HepG2 (cell line): ENCODE data around the gene THEM4. TPM values are rescaled to one million over a fixed set of nuclear protein-coding genes. Genes with fewer than 3 reads are reported as not detected.
A peak's percentile ranks its signal among the peaks of the same experiment; 100 is the strongest.

Source experiments
- ATAC-seq: fragments of 200-7000 bp; cut with Tn5 transposase; 3 replicates; pipeline ENCODE4 v1.9.1; 2020; ENCODE audit warnings: mild to moderate bottlenecking, moderate library complexity
- BruUV-seq: library from RNA; stranded (reverse); fragments of 400-500 nt; replicated peaks from 2 replicates; lab custom pipeline; 2021; lab: Mats Ljungman, UMichigan
- CTCF ChIA-PET: fragments of 300-600 bp; formaldehyde crosslinking; extraction: SDS; loops from one replicate; lab custom pipeline; 2021; ENCODE audit warnings: low total read pairs, inconsistent platforms, low intra/inter-chr PET ratio; lab: Yijun Ruan, JAX
- POLR2A ChIA-PET: fragments of 350-600 bp; sonication (Branson Sonifier 250); formaldehyde crosslinking; loops from one replicate; lab custom pipeline; 2020; ENCODE audit warnings: antibody characterized with exemption, inconsistent platforms; lab: Yijun Ruan, JAX
- DNase-seq: peaks from one replicate; pipeline ENCODE4 v3.0.0-alpha.2; 2015; ENCODE audit warnings: low spot score
- FAIRE-seq: peaks from 3 replicates; lab custom pipeline; 2011; peaks lifted over from hg19 to GRCh38; lab: Jason Lieb, UNC
- H2AFZ ChIP-seq: one replicate; pipeline ENCODE4 v1.6.1; 2011; ENCODE audit warnings: low read length, inconsistent platforms
- H3K27ac ChIP-seq: fragments of 300-600 bp; 3 replicates; pipeline ENCODE4 v1.8.0; 2011; ENCODE audit warnings: mixed run types, mild to moderate bottlenecking, mixed read lengths, low read length, inconsistent platforms; ENCODE audit not compliant: insufficient read depth; ENCODE audit errors: extremely low read length
- H3K27me3 ChIP-seq, 2 experiments: fragments of 200-600 bp in 1 of 2; 2 replicates in 1 of 2; 3 replicates in 1 of 2; pipeline versions ENCODE4 v1.6.0 to v1.8.0; 2011; ENCODE audit warnings: low read length in 2 of 2, mild to moderate bottlenecking in 2 of 2, moderate library complexity in 2 of 2, inconsistent platforms in 1 of 2; ENCODE audit not compliant: insufficient read depth in 2 of 2, control insufficient read depth in 1 of 2
- H3K36me3 ChIP-seq, 2 experiments: fragments of 200-600 bp in 1 of 2; replicated peaks in 1 of 2; 2 replicates in 1 of 2; 3 replicates in 1 of 2; pipeline versions ENCODE4 v1.5.1 to v1.8.0; 2011; ENCODE audit warnings: low read length in 2 of 2, inconsistent platforms in 1 of 2; ENCODE audit not compliant: insufficient read depth in 2 of 2, control insufficient read depth in 1 of 2
- H3K4me1 ChIP-seq: 2 replicates; pipeline ENCODE4 v1.5.1; 2012; ENCODE audit warnings: low read length, inconsistent platforms; ENCODE audit not compliant: insufficient read depth
- H3K4me2 ChIP-seq: 2 replicates; pipeline ENCODE4 v1.6.0; 2011; ENCODE audit warnings: low read depth, low read length, inconsistent platforms
- H3K4me3 ChIP-seq, 3 experiments: fragments of 200-600 bp in 1 of 3; sonication (generic), shearing (Covaris generic) in 1 of 3; replicated peaks in 1 of 3; 2 replicates each; pipeline ENCODE4 v1.5.1; 2011 to 2016; ENCODE audit warnings: low read length in 3 of 3, inconsistent platforms in 2 of 3, low read depth in 2 of 3, mild to moderate bottlenecking in 2 of 3, control low read depth in 1 of 3, mixed read lengths in 1 of 3; ENCODE audit not compliant: insufficient read depth in 1 of 3
- H3K79me2 ChIP-seq: one replicate; pipeline ENCODE4 v1.6.1; 2011; ENCODE audit warnings: low read length, inconsistent platforms; ENCODE audit not compliant: insufficient read depth
- H3K9ac ChIP-seq: 2 replicates; pipeline ENCODE4 v1.6.0; 2011; ENCODE audit warnings: mild to moderate bottlenecking, low read depth, low read length, inconsistent platforms; ENCODE audit not compliant: insufficient read depth
- H3K9me3 ChIP-seq: 2 replicates; pipeline ENCODE4 v1.5.1; 2012; ENCODE audit warnings: mild to moderate bottlenecking, low read length
- H4K20me1 ChIP-seq: 2 replicates; pipeline ENCODE4 v1.6.0; 2011; ENCODE audit warnings: inconsistent platforms, mild to moderate bottlenecking, low read length, moderate library complexity; ENCODE audit not compliant: insufficient read depth
- CENPT ChIP-seq: sonication (generic); formaldehyde crosslinking; IDR thresholded peaks from 2 replicates; pipeline ENCODE4 v1.8.0; 2022; ENCODE audit warnings: low read depth, mild to moderate bottlenecking, moderate library complexity, missing genetic modification reagents
- DMTF1 ChIP-seq: sonication (generic); formaldehyde crosslinking; IDR thresholded peaks from 2 replicates; pipeline ENCODE4 v1.4.0; 2020; ENCODE audit warnings: mild to moderate bottlenecking, missing genetic modification reagents
- ELK4 ChIP-seq: sonication (generic); formaldehyde crosslinking; IDR thresholded peaks from 2 replicates; pipeline ENCODE4 v1.9.0; 2021; ENCODE audit warnings: missing genetic modification reagents, borderline replicate concordance
- ISL2 ChIP-seq: sonication (generic); formaldehyde crosslinking; IDR thresholded peaks from 2 replicates; pipeline ENCODE4 v1.5.0; 2020; ENCODE audit warnings: missing genetic modification reagents
- MAFK ChIP-seq, 2 experiments: IDR thresholded peaks in 1 of 2; conservative IDR thresholded peaks in 1 of 2; 2 replicates each; pipeline ENCODE4 v1.6.1; 2011; ENCODE audit warnings: improper control_type of control experiment in 2 of 2, low read length in 2 of 2
- MLX ChIP-seq: IDR thresholded peaks from 2 replicates; pipeline ENCODE4 v1.6.1; 2016
- REXO4 ChIP-seq: sonication (generic); formaldehyde crosslinking; IDR thresholded peaks from 2 replicates; pipeline ENCODE4 v1.8.0; 2022; ENCODE audit warnings: missing genetic modification reagents, mild to moderate bottlenecking, borderline replicate concordance
- SMAD9 ChIP-seq: sonication (generic); formaldehyde crosslinking; IDR thresholded peaks from 2 replicates; pipeline ENCODE4 v1.5.1; 2020; ENCODE audit warnings: mild to moderate bottlenecking, missing genetic modification reagents
- SNRNP70 ChIP-seq: fragments of 200-400 bp; formaldehyde crosslinking; IDR thresholded peaks from 2 replicates; pipeline ENCODE4 v1.6.1; 2017; ENCODE audit warnings: mild to moderate bottlenecking, low read depth, low read length, moderate library complexity
- SRSF9 ChIP-seq: fragments of 200-400 bp; formaldehyde crosslinking; IDR thresholded peaks from 2 replicates; pipeline ENCODE4 v1.6.1; 2018; ENCODE audit warnings: borderline replicate concordance, mild to moderate bottlenecking, low read depth, low read length; ENCODE audit not compliant: insufficient read depth, poor library complexity, severe bottlenecking
- U2AF2 ChIP-seq: fragments of 200-400 bp; formaldehyde crosslinking; IDR thresholded peaks from 2 replicates; pipeline ENCODE4 v1.6.1; 2017; ENCODE audit warnings: low read depth, mild to moderate bottlenecking, low read length
- ZMYM4 ChIP-seq: sonication (generic); formaldehyde crosslinking; IDR thresholded peaks from 2 replicates; pipeline ENCODE4 v1.8.1; 2023; ENCODE audit warnings: mild to moderate bottlenecking, missing genetic modification reagents
- ZNF44 ChIP-seq: sonication (generic); formaldehyde crosslinking; IDR thresholded peaks from 2 replicates; pipeline ENCODE4 v1.5.1; 2020; ENCODE audit warnings: mild to moderate bottlenecking, missing genetic modification reagents
- ZNF597 ChIP-seq: sonication (generic); formaldehyde crosslinking; IDR thresholded peaks from 2 replicates; pipeline ENCODE4 v1.5.0; 2020; ENCODE audit warnings: missing genetic modification reagents
- ZNF883 ChIP-seq: sonication (generic); formaldehyde crosslinking; IDR thresholded peaks from 2 replicates; pipeline ENCODE4 v1.5.1; 2020; ENCODE audit warnings: mild to moderate bottlenecking, missing genetic modification reagents; ENCODE audit errors: not compliant biosample characterization
- WGBS: methylation state at CpG from one replicate; pipeline ENCODE4 v1.1.6; 2017; ENCODE audit warnings: low lambda C conversion rate; 5-methylcytosine and 5-hydroxymethylcytosine counted together
- in situ Hi-C: cut with HindIII; loops from 2 replicates; pipeline ENCODE4 v1.10.0; 2017; ENCODE audit warnings: low pct_unique_long_range_greater_than_20kb; ENCODE audit not compliant: extremely low pct_ligation_motif_present
- intact Hi-C: fragments of 100-400 bp; cut with micrococcal nuclease; formaldehyde crosslinking; loops from one replicate; pipeline ENCODE4 v1.10.0; 2022; ENCODE audit not compliant: unreplicated experiment
- polyA plus RNA-seq, 8 experiments: library from polyadenylated mRNA; depleted of rRNA in 3 of 8; stranded (reverse) in 7 of 8; unstranded in 1 of 8; fragments of >200 nt; fragmentation: Illumina TruSeq in 4 of 8; extraction: Trizol in 4 of 8; gene quantifications; 2 replicates each; pipeline versions ENCODE4 v1.2.1 to v1.2.3, GENCODE V29; 2011 to 2016; ENCODE audit warnings: low read depth in 4 of 8, missing spikeins in 1 of 8, mixed read lengths in 1 of 8; ENCODE audit not compliant: insufficient read depth in 1 of 8
- total RNA-seq, 5 experiments: library from RNA; depleted of rRNA; stranded (reverse); fragments of >200 nt; fragmentation: Illumina TruSeq; extraction: Trizol; gene quantifications; 2 replicates each; pipeline ENCODE4 v1.2.3, GENCODE V29; 2016; ENCODE audit warnings: low read depth in 1 of 5
- TF ChIP-seq, protein P1 (sequence below): sonication (generic); formaldehyde crosslinking; IDR thresholded peaks from 2 replicates; pipeline ENCODE4 v1.8.0; 2022; ENCODE audit warnings: low read depth, missing genetic modification reagents

The THEM4 gene
- total and polyA plus RNA-seq, 2 of the 13 experiments (the other 11 are each of a cell fraction or from before 2014, with no cell fraction given), result 10.9 to 13.9 TPM

DNA sequence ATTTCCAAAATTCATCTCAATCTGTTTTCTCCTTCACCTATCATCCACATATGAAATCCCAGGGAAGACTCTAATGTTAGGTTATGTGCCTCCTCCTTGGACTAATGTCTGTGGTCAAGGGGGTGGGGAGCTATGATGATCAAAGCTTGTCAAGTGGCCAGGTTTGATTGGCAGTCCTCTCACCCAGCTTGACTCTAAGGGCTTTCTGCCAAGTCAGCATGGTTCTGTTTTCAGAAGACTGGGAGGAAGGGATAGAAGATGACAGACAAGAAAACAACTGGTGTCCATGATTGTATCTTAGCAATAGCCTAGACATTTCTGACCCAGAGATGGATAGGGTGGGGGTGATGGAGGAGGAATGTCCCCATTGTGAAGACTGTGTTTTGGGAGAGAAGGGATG lies 46.7 kb downstream of the THEM4 start (continued):
- TF ChIP-seq ZMYM4 (CRISPR knock-in tag) (no peak), MAFK (conservative IDR thresholded peaks at IDR 0.05 in 1 of 2, IDR thresholded peaks at IDR 0.05 in 1 of 2; ENCODE audit: low read length in 2 of 2) (peak; percentile 85 to 88), DMTF1 (CRISPR knock-in tag) (no peak), ZNF44 (CRISPR knock-in tag) (no peak)
- TF ChIP-seq, protein P1, sequence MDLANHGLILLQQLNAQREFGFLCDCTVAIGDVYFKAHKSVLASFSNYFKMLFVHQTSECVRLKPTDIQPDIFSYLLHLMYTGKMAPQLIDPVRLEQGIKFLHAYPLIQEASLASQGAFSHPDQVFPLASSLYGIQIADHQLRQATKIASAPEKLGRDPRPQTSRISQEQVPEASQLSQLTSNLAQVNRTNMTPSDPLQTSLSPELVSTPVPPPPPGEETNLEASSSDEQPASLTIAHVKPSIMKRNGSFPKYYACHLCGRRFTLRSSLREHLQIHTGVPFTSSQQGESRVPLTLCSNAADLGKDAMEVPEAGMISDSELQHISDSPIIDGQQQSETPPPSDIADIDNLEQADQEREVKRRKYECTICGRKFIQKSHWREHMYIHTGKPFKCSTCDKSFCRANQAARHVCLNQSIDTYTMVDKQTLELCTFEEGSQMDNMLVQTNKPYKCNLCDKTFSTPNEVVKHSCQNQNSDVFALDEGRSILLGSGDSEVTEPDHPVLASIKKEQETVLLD, result no peak

DNA sequence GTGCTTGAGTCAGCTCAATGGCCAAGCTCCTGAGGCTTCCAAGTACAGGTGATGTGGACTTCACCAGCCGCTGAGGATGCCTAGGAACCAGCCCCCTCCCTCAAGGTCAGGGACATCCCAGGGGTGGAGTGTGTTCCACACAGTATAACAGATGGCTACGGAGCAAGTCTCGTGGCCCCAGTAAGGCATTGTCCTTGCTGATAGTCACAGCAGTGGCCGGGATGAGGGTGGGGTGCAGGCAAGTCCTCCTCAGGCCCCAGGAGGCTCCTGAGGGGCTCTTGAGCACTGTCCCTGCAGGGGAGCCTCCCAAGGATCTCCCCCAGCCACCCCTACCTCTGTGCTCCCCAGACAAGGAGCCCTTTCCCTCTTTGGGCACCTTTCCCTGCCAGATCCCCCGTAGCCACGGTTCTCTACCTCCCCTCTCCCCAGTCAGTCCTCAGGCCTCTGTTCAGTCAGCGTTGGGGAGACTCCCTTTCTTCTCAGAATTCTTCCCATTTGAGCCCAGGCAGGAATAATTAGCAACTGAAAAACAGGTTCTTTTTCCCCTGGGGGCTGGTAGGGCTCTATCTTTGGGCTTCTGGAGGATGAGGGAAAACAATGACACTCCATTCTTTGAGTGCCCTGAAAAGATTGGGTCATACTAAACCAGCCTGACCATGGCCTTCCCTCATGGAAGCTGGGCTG lies 48.7 kb downstream of the THEM4 start:
- FAIRE-seq (no peak), ATAC-seq (no peak), DNase-seq (no peak)
- BruUV-seq, result no TSS peak
- Histone ChIP-seq H3K4me3 (no peak overlapping the region), H3K27ac (no peak overlapping the region), H3K9me3 (no peaks in the 10 kb centered on the region), H2AFZ (no peak overlapping the region), H3K4me2 (no peak overlapping the region), H4K20me1 (no peaks in the 10 kb centered on the region), H3K9ac (no peak overlapping the region), H3K36me3 (no peaks in the 10 kb centered on the region), H3K79me2 (no peaks in the 10 kb centered on the region), H3K27me3 (peaks cover 0 to 1% of the 10 kb centered on the region in 2 experiments; a peak in 2 of 5 replicates), H3K4me1 (no peaks in the 10 kb centered on the region)
- 4% methylated on average over 3 of the region's 7 CpGs for WGBS
- intact Hi-C loops, result no loop called here
- in situ Hi-C loops, result no loop called here
- ChIA-PET POLR2A (no interaction called here), CTCF (no interaction called here)
- TF ChIP-seq SRSF9 (no peak), SMAD9 (CRISPR knock-in tag) (no peak), ISL2 (CRISPR knock-in tag) (no peak), SNRNP70 (no peak), CENPT (CRISPR knock-in tag) (no peak), ELK4 (CRISPR knock-in tag) (no peak), ZNF597 (CRISPR knock-in tag) (no peak), U2AF2 (no peak), MLX (no peak), ZNF883 (no peak), REXO4 (CRISPR knock-in tag) (no peak)
